Breast epithelium (tissue), 3 donors: ENCODE measurements around the gene HM13.

Experiments used
- CTCF ChIP-seq, 3 donors: fragments of 450-650 bp; IDR thresholded peaks; one replicate each; pipeline ENCODE4 v1.5.1; 2016 to 2017; ENCODE audit warnings: antibody characterized with exemption in 3 of 3, mild to moderate bottlenecking in 3 of 3, moderate library complexity in 3 of 3
- POLR2A ChIP-seq: fragments of 450-650 bp; IDR thresholded peaks from one replicate; pipeline ENCODE4 v1.6.1; 2016; ENCODE audit warnings: antibody characterized with exemption, mild to moderate bottlenecking, moderate library complexity
- POLR2AphosphoS5 ChIP-seq, 3 donors: sonication (generic); formaldehyde crosslinking; IDR thresholded peaks; one replicate each; pipeline ENCODE4 v1.6.1; 2017; ENCODE audit warnings: antibody characterized with exemption in 3 of 3

DNA sequence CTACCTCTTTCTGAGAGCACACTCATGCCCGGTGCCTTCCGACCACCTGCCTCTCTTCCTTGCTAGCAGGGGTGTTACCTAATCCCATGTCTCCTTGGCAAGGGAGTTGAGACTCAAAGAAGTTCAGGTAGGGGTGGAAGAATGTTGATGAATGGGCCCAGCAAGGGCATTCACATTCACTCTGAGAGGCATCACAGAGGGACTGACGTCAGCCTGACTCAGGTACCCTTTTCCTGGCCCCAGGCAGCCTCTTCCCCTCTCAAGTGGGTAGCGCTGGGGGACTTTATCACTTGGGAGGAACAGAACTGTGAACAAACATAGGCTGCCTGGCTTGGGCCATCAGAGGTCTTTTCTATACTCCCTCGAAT lies 35.3 kb downstream of the HM13 start:
- no peak for TF ChIP-seq CTCF (IDR thresholded peaks at IDR 0.05)
- no peak for TF ChIP-seq POLR2A
- no peak for TF ChIP-seq POLR2AphosphoS5 (IDR thresholded peaks at IDR 0.05)
